H1 (cell line): Measurements from ENCODE around the gene BNIP5. TPM values are rescaled to one million over a fixed set of nuclear protein-coding genes. Genes with fewer than 3 reads are reported as not detected.

Source experiments
- CTCF ChIA-PET: fragments of 300-600 bp; sonication (Branson Sonifier 250); formaldehyde crosslinking; loops from one replicate; lab custom pipeline; 2021; ENCODE audit not compliant: partially characterized antibody; lab: Charles Lee
- POLR2A ChIA-PET: fragments of 300-600 bp; sonication (Branson Sonifier 250); formaldehyde crosslinking; loops from one replicate; lab custom pipeline; 2021; ENCODE audit warnings: inconsistent platforms; ENCODE audit not compliant: partially characterized antibody; lab: Charles Lee
- DNase-seq, 2 experiments: peaks; one replicate each; pipeline versions ENCODE4 v3.0.0 to v3.0.0-alpha.2; 2010 to 2022; ENCODE audit warnings: low spot score in 2 of 2, low read depth in 1 of 2, mixed read lengths in 1 of 2
- FAIRE-seq: peaks from 2 replicates; lab custom pipeline; 2011; peaks lifted over from hg19 to GRCh38; lab: Jason Lieb, UNC
- H2AFZ ChIP-seq: 2 replicates; pipeline ENCODE4 v1.8.1; 2012; ENCODE audit warnings: low read length, inconsistent platforms
- H2AK5ac ChIP-seq: 2 replicates; pipeline ENCODE4 v1.6.1; 2013; ENCODE audit warnings: low read depth, low read length
- H2BK120ac ChIP-seq: replicated peaks from 2 replicates; pipeline ENCODE3; 2013; ENCODE audit warnings: low read depth, low read length, inconsistent platforms
- H2BK12ac ChIP-seq: 2 replicates; pipeline ENCODE4 v1.6.1; 2013; ENCODE audit warnings: low read depth, low read length
- H2BK15ac ChIP-seq: 2 replicates; pipeline ENCODE4 v1.6.1; 2013; ENCODE audit warnings: low read length
- H2BK20ac ChIP-seq: 2 replicates; pipeline ENCODE4 v1.6.1; 2013; ENCODE audit warnings: low read length
- H2BK5ac ChIP-seq: 2 replicates; pipeline ENCODE4 v1.6.1; 2013; ENCODE audit warnings: low read depth, low read length
- H3K14ac ChIP-seq: 2 replicates; pipeline ENCODE4 v1.6.1; 2013; ENCODE audit warnings: inconsistent platforms; ENCODE audit not compliant: insufficient read length
- H3K18ac ChIP-seq: 2 replicates; pipeline ENCODE4 v1.6.1; 2013; ENCODE audit warnings: low read length; ENCODE audit errors: extremely low read depth
- H3K23ac ChIP-seq: 2 replicates; pipeline ENCODE4 v1.6.1; 2013; ENCODE audit warnings: inconsistent platforms; ENCODE audit not compliant: insufficient read length
- H3K23me2 ChIP-seq: 2 replicates; pipeline ENCODE4 v1.6.1; 2013; ENCODE audit warnings: low read depth, low read length
- H3K27ac ChIP-seq: 2 replicates; pipeline ENCODE4 v1.6.1; 2011; ENCODE audit warnings: low read depth, low read length, inconsistent platforms
- H3K27me3 ChIP-seq, 4 experiments: replicated peaks in 1 of 4; 1 replicate in 1 of 4; 2 replicates in 3 of 4; pipeline versions ENCODE4 v1.6.1 to v1.8.1; 2011 to 2013; ENCODE audit warnings: low read length in 3 of 4, mild to moderate bottlenecking in 3 of 4, inconsistent platforms in 2 of 4, mixed read lengths in 2 of 4, moderate library complexity in 1 of 4; ENCODE audit not compliant: control insufficient read depth in 3 of 4, insufficient read depth in 3 of 4; ENCODE audit errors: extremely low read depth in 1 of 4
- H3K36me3 ChIP-seq, 4 experiments: 2 replicates each; pipeline versions ENCODE4 v1.6.1 to v1.8.1; 2011 to 2013; ENCODE audit warnings: mild to moderate bottlenecking in 4 of 4, low read length in 3 of 4, moderate library complexity in 2 of 4, control low read depth in 1 of 4, inconsistent platforms in 1 of 4; ENCODE audit not compliant: insufficient read depth in 4 of 4, control insufficient read depth in 2 of 4
- H3K4ac ChIP-seq: replicated peaks from 2 replicates; pipeline ENCODE3; 2013; ENCODE audit warnings: low read length, low read depth, mixed read lengths, inconsistent platforms; ENCODE audit not compliant: insufficient read length
- H3K4me1 ChIP-seq, 4 experiments: replicated peaks in 1 of 4; 1 replicate in 1 of 4; 2 replicates in 3 of 4; pipeline versions ENCODE4 v1.6.1 to v1.8.1; 2011 to 2013; ENCODE audit warnings: low read length in 3 of 4, inconsistent platforms in 2 of 4, mixed read lengths in 1 of 4; ENCODE audit not compliant: insufficient read depth in 4 of 4, control insufficient read depth in 3 of 4
- H3K4me2 ChIP-seq, 2 experiments: 2 replicates each; pipeline versions ENCODE4 v1.6.1 to v1.8.1; 2011 to 2013; ENCODE audit warnings: low read depth in 2 of 2, low read length in 2 of 2, control low read depth in 1 of 2, inconsistent platforms in 1 of 2, mild to moderate bottlenecking in 1 of 2; ENCODE audit not compliant: insufficient read depth in 1 of 2
- H3K4me3 ChIP-seq, 4 experiments: fragments of 200-600, 300-600 bp in 1 of 4; sonication (generic), shearing (Covaris generic), sonication (Bioruptor Twin) in 1 of 4; 2 replicates each; pipeline versions ENCODE4 v1.5.1 to v1.8.1; 2011 to 2016; ENCODE audit warnings: low read length in 4 of 4, low read depth in 3 of 4, control low read depth in 2 of 4, inconsistent platforms in 2 of 4, mild to moderate bottlenecking in 2 of 4, mixed read lengths in 1 of 4, moderate library complexity in 1 of 4; ENCODE audit not compliant: insufficient read depth in 2 of 4; ENCODE audit errors: extremely low read depth in 1 of 4
- H3K56ac ChIP-seq: replicated peaks from 2 replicates; pipeline ENCODE3; 2013; ENCODE audit warnings: low read depth, mild to moderate bottlenecking, mixed read lengths, low read length, inconsistent platforms; ENCODE audit not compliant: insufficient read length
- H3K79me1 ChIP-seq: 2 replicates; pipeline ENCODE4 v1.6.1; 2013; ENCODE audit warnings: low read depth, low read length, control low read depth
- H3K79me2 ChIP-seq, 2 experiments: 2 replicates each; pipeline versions ENCODE4 v1.6.1 to v1.8.1; 2012 to 2013; ENCODE audit warnings: low read length in 2 of 2, mild to moderate bottlenecking in 2 of 2, inconsistent platforms in 1 of 2; ENCODE audit not compliant: insufficient read depth in 2 of 2, control insufficient read depth in 1 of 2
- H3K9ac ChIP-seq, 4 experiments: replicated peaks in 1 of 4; 1 replicate in 1 of 4; 2 replicates in 3 of 4; pipeline versions ENCODE4 v1.6.1 to v1.8.1; 2011 to 2013; ENCODE audit warnings: low read depth in 3 of 4, low read length in 3 of 4, control low read depth in 2 of 4, mild to moderate bottlenecking in 2 of 4, moderate library complexity in 2 of 4, inconsistent platforms in 1 of 4; ENCODE audit errors: extremely low read depth in 1 of 4
- H3K9me3 ChIP-seq, 2 experiments: 2 replicates each; pipeline versions ENCODE4 v1.6.1 to v1.8.1; 2012 to 2013; ENCODE audit warnings: mild to moderate bottlenecking in 2 of 2, moderate library complexity in 2 of 2, control low read depth in 1 of 2, inconsistent platforms in 1 of 2, low read depth in 1 of 2, low read length in 1 of 2, mixed read lengths in 1 of 2; ENCODE audit not compliant: insufficient read depth in 2 of 2
- H4K20me1 ChIP-seq, 2 experiments: replicated peaks in 1 of 2; 2 replicates each; pipeline versions ENCODE3 to v1.8.1; 2011 to 2013; ENCODE audit warnings: inconsistent platforms in 2 of 2, low read length in 2 of 2, mild to moderate bottlenecking in 1 of 2; ENCODE audit not compliant: insufficient read depth in 2 of 2, control insufficient read depth in 1 of 2
- H4K5ac ChIP-seq: 2 replicates; pipeline ENCODE4 v1.6.1; 2013; ENCODE audit warnings: low read length, low read depth, mixed read lengths, inconsistent platforms; ENCODE audit not compliant: insufficient read length
- H4K8ac ChIP-seq: 2 replicates; pipeline ENCODE4 v1.8.0; 2013; ENCODE audit warnings: mild to moderate bottlenecking, moderate library complexity, low read length, inconsistent platforms; ENCODE audit not compliant: insufficient read depth; ENCODE audit errors: extremely low read depth
- H4K91ac ChIP-seq: replicated peaks from 2 replicates; pipeline ENCODE3; 2013; ENCODE audit warnings: low read length, mixed read lengths, inconsistent platforms; ENCODE audit not compliant: insufficient read length
- CHD2 ChIP-seq: IDR thresholded peaks from 2 replicates; pipeline ENCODE4 v1.6.1; 2012; ENCODE audit warnings: low read length, improper control_type of control experiment
- HDAC2 ChIP-seq, 2 experiments: fragments of 300-600 bp in 1 of 2; sonication (generic) in 1 of 2; IDR thresholded peaks; 2 replicates each; pipeline ENCODE4 v1.6.1; 2011 to 2012; ENCODE audit warnings: low read depth in 2 of 2, low read length in 2 of 2, mild to moderate bottlenecking in 2 of 2, moderate library complexity in 2 of 2, borderline replicate concordance in 1 of 2, inconsistent platforms in 1 of 2
- TAF7 ChIP-seq: optimal IDR thresholded peaks from 2 replicates; pipeline ENCODE3; 2011; ENCODE audit warnings: low read depth, mild to moderate bottlenecking, inconsistent platforms, low read length, moderate library complexity, borderline replicate concordance
- WGBS, 2 experiments: shearing (Covaris generic) in 1 of 2; methylation state at CpG; one replicate each; pipeline versions ENCODE4 v1.1.6 to v1.1.7; 2013 to 2015; ENCODE audit warnings: low lambda C conversion rate in 2 of 2, mixed read lengths in 2 of 2, inconsistent platforms in 1 of 2, low coverage in 1 of 2, missing lambda C conversion rate in 1 of 2; ENCODE audit not compliant: insufficient replicate concordance in 2 of 2, insufficient coverage in 1 of 2, insufficient read length in 1 of 2; ENCODE audit errors: extremely low coverage in 1 of 2, missing lambda C conversion rate in 1 of 2; 5-methylcytosine and 5-hydroxymethylcytosine counted together
- polyA plus RNA-seq, 7 experiments: library from polyadenylated mRNA; depleted of rRNA in 3 of 7; stranded (reverse) in 5 of 7; unstranded in 2 of 7; fragments of >200 nt in 5 of 7; fragments of 200-250 nt in 2 of 7; gene quantifications; 1 replicate in 5 of 7; 2 replicates in 1 of 7; 4 replicates in 1 of 7; pipeline versions ENCODE4 v1.2.1 to v1.2.3, GENCODE V29; 2011 to 2013; ENCODE audit warnings: missing spikeins in 2 of 7, mixed read lengths in 2 of 7
- total RNA-seq: library from RNA; stranded (reverse); fragmentation: NEBNext Ultra II Directional; extraction: Animal tissue kit (Norgen Biotek cat#: 25700); gene quantifications from 2 replicates; pipeline ENCODE4 v1.2.1, GENCODE V29; 2021

Gene BNIP5
- total and polyA plus RNA-seq, 2 of the 8 experiments (the other 6 are each of a cell fraction or from before 2014, with no cell fraction given), result not detected

GRCh38 chr6:36318690-36319435 is 17.8 kb downstream of the BNIP5 start:
- H4K5ac ChIP-seq, result no peak overlapping the region
- H2BK15ac ChIP-seq, result no peak overlapping the region; the same call in 1 of the 2 replicates
- H2BK12ac ChIP-seq, result no peak overlapping the region
- no peak overlapping the region for H2BK20ac ChIP-seq
- no peak overlapping the region for H3K4me2 ChIP-seq
- no peak overlapping the region for H3K4me3 ChIP-seq
- no peak overlapping the region for H2BK120ac ChIP-seq
- no peak overlapping the region for H4K8ac ChIP-seq
- WGBS, 2 experiments, result 87% methylated on average over 6 of the region's 6 CpGs; no CpG with 5 or more reads in 1 of the 2 experiments
- CTCF ChIA-PET, result interaction anchor here (0.5 to 14.2 kb wide), 9 partner anchors 11 to 179 kb away, joined by 3 to 137 read pairs (median 6); no protein-coding TSS in a partner anchor
- no peaks in the 10 kb centered on the region for H3K79me2 ChIP-seq
- FAIRE-seq (no peak), DNase-seq (no peak)
- H2AFZ ChIP-seq, result no peak overlapping the region
- H3K9ac ChIP-seq, result no peak overlapping the region
- H2AK5ac ChIP-seq, result no peak overlapping the region
- no peaks in the 10 kb centered on the region for H3K9me3 ChIP-seq
- no peaks in the 10 kb centered on the region for H3K23me2 ChIP-seq
- H3K23ac ChIP-seq, result no peak overlapping the region
- H3K4me1 ChIP-seq, result peaks cover 0 to 7% (median 1%) of the 10 kb centered on the region in 4 experiments; a peak in 3 of 7 replicates
- no peaks in the 10 kb centered on the region; a peak in 1 of 7 replicates for H3K27me3 ChIP-seq
- no peak overlapping the region for H4K91ac ChIP-seq
- H3K14ac ChIP-seq, result no peak overlapping the region
- H3K4ac ChIP-seq, result no peak overlapping the region
- POLR2A ChIA-PET, result no interaction called here
- no peak overlapping the region for H3K18ac ChIP-seq
- no peaks in the 10 kb centered on the region for H3K79me1 ChIP-seq
- H3K36me3 ChIP-seq, result no peaks in the 10 kb centered on the region
- no peak overlapping the region for H3K56ac ChIP-seq
- H4K20me1 ChIP-seq, result no peaks in the 10 kb centered on the region
- H3K27ac ChIP-seq, result no peak overlapping the region
- no peak overlapping the region for H2BK5ac ChIP-seq
- no peak for TF ChIP-seq HDAC2 (IDR thresholded peaks at IDR 0.05; ENCODE audit: borderline replicate concordance in 1 of 2, low read depth in 2 of 2, low read length in 2 of 2)
- no peak for TF ChIP-seq TAF7
- TF ChIP-seq CHD2, result no peak
